GM18861 (cell line): ENCODE results near the gene MT1A.
"Not testable (repeated sequence)": the region's sequence is repeated elsewhere in the genome, so short reads cannot be mapped to it uniquely, and the experiment has no call there.

Experiments used
- ATAC-seq: cut with Tn5 transposase; IDR thresholded peaks from one replicate; pipeline ENCODE4 v1.9.1; 2021; ENCODE audit not compliant: unreplicated experiment

MT1A gene

GRCh38 chr16:56610017-56610608 is 28.4 kb upstream of the MT1A start:
- no peak for ATAC-seq

GRCh38 chr16:56610609-56611111 is 27.8 kb upstream of the MT1A start:
- no peak for ATAC-seq

- ATAC-seq: no peak
Observed at GRCh38 chr16:56611281-56611833, 27.1 kb upstream of the MT1A start.

GRCh38 chr16:56613706-56614105 is 24.8 kb upstream of the MT1A start:
- no peak for ATAC-seq

- ATAC-seq: no peak
Observed at GRCh38 chr16:56614549-56614991, 23.9 kb upstream of the MT1A start.

- ATAC-seq: no peak
Observed at GRCh38 chr16:56615353-56615752, 23.1 kb upstream of the MT1A start.

- ATAC-seq: no peak
Observed at GRCh38 chr16:56616608-56617211, 21.8 kb upstream of the MT1A start.

GRCh38 chr16:56617212-56618085 is 21.0 kb upstream of the MT1A start:
- ATAC-seq: no peak

GRCh38 chr16:56618138-56618537 is 20.3 kb upstream of the MT1A start:
- no peak for ATAC-seq

- ATAC-seq: no peak
Observed at GRCh38 chr16:56620339-56620897, 18.0 kb upstream of the MT1A start.

GRCh38 chr16:56621665-56622445 is 16.6 kb upstream of the MT1A start:
- not testable (repeated sequence) for ATAC-seq

GRCh38 chr16:56623184-56623583 is 15.3 kb upstream of the MT1A start:
- not testable (repeated sequence) for ATAC-seq

GRCh38 chr16:56623637-56624036 is 14.8 kb upstream of the MT1A start:
- no peak for ATAC-seq

GRCh38 chr16:56625140-56625942 is 13.1 kb upstream of the MT1A start, which contains the start of gene MT1E:
Gene MT1E (plus strand): TSS chr16:56625781. CDS start chr16:56625852, 71 bp downstream.
- no peak for ATAC-seq

GRCh38 chr16:56625943-56626654 is 12.4 kb upstream of the MT1A start:
- ATAC-seq: no peak

GRCh38 chr16:56626685-56627084 is 11.8 kb upstream of the MT1A start:
- no peak for ATAC-seq

- no peak for ATAC-seq
Observed at GRCh38 chr16:56628486-56629350, 9.7 kb upstream of the MT1A start.

GRCh38 chr16:56629531-56629930 is 8.9 kb upstream of the MT1A start:
- no peak for ATAC-seq
